ENCODE measurements around the gene CD1D.
"Not testable (repeated sequence)": the region's sequence is repeated elsewhere in the genome, so short reads cannot be mapped to it uniquely, and the experiment has no call there.

CD1D gene

DNA sequence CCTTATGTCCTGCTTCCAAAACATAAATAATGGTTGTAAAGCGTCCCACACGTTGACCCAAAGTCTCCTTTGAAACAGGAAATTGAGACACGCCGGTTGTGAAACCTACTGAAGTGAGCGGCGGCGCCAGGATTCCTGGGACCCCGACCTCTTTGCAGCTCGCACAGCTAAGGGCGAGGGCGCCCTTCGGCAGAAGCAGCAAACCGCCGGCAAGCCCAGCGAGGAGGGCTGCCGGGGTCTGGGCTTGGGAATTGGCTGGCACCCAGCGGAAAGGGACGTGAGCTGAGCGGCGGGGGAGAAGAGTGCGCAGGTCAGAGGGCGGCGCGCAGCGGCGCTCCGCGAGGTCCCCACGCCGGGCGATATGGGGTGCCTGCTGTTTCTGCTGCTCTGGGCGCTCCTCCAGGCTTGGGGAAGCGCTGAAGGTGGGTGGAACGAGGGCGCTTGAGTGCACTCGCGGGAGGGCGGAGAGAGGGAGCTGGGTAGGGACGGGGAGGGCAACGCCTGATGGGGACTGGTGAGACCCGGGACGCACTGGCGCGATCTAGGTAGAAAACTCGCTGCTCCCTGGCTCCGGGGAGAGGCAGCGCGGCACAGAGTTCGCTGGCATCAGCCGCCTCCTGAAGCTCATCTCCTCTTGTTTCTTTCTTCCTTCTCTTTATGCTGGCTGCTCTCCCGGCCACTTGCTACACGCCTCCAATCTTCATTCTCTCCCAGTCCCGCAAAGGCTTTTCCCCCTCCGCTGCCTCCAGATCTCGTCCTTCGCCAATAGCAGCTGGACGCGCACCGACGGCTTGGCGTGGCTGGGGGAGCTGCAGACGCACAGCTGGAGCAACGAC lies at the start of gene CD1D:
CD1D (plus strand) TSS at position 155 of the 836 bp plus-strand sequence; CDS start at position 362, 207 bp downstream.
- peak; percentile 10 for DNase-seq (ENCODE audit: low spot score)

GRCh38 chr1:158131217-158131616 lies 49.5 kb upstream of the CD1D start:
- DNase-seq (ENCODE audit: low spot score) = no peak

DNA sequence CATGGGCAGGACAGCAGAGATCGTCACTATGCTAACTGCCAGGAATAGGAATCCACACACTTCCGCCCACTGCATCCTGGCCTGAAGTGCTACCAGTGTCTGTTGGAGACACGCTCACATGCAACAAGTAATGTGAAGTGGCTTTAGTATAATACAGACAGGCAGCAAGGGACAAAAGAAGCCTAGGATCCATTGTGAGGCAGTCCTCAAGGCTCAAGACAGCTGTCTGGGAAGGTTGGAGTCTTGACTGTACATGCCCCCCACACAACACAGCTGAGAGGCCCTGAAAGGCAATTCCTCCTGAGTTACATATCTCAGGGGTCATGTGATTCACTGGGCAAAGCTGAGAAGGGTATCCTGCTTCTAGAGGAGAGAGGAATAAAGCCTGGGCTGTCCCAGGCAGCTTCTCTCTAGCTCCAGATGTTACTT lies 39.9 kb upstream of the CD1D start:
- DNase-seq (ENCODE audit: low spot score) = no peak

DNA sequence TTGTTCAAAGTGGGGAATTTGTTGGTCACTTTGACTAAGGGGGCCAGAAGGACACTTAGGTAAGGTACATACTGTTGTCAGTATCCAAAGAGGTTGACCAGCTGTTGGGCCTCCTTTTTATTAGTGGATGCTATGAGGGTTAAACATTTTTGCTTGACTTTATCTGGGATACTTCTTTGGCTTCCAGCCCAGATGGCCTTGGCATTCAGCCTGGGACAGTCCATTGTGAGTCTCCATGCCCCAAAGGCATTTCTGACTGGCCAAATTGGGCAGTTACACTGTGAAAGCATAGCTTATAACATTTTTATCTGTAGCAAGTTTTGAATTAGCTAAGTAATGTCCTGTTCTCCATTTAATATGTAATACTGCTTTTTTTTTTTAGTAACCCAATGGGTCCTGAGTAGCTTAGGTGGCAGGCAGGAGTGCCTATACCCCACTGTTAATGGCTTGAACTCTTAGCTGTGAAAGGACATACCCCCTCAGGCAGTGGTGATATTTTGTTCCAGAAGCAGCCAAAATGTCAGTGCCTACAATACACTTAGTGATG lies 35.4 kb upstream of the CD1D start:
- DNase-seq (ENCODE audit: low spot score) = peak; percentile 26

- no peak for DNase-seq (ENCODE audit: low spot score)
Measured at GRCh38 chr1:158146165-158146564, 34.5 kb upstream of the CD1D start.

GRCh38 chr1:158146739-158147138 lies 34.0 kb upstream of the CD1D start:
- no peak for DNase-seq (ENCODE audit: low spot score)

- DNase-seq (ENCODE audit: low spot score) = peak; percentile 31
Measured at GRCh38 chr1:158147401-158147800, 33.3 kb upstream of the CD1D start.

DNA sequence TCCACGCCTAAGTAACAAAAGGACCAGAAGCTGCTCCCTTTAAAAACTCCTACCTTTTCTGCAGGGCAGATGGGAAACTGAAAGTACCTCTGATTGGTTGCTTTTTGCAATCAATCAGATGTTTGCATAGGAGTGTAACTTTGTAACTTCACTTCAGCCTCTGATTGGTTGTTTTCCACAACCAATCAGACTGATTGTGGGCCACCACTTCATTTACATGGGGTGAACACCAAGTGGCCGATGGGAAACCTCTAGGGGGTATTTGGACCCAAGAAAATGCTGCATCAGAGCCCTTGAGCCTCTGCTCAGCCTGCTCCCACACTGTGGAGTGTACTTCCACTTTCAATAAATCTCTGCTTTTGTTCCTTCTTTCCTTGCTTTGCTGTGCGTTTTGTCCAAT lies 32.8 kb upstream of the CD1D start:
- no peak for DNase-seq (ENCODE audit: low spot score)

- no peak for DNase-seq (ENCODE audit: low spot score)
Measured at GRCh38 chr1:158148468-158148867, 32.2 kb upstream of the CD1D start.

GRCh38 chr1:158149175-158149574 lies 31.5 kb upstream of the CD1D start:
- no peak for DNase-seq (ENCODE audit: low spot score)

- DNase-seq (ENCODE audit: low spot score) = peak; percentile 93
Measured at GRCh38 chr1:158149577-158150269, 31.0 kb upstream of the CD1D start.

DNA sequence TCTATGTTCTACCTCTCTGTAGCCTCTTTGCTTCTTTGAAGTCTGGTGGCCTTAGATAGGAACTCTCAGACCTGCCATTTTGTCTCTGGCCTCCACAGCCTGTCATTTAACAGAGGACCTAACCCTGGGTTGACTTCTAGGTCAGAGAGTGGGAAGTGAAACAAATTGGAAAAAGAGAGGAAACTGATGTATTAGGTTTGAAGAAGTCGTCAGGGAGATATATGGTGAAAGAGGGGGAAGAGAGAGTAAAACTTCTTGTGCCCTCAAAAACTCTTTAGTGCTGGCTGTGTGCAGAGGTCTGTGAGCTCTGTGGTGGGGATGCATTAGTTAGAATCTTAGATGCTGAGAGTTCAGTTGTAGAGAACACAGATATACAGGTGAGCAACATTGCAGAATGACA lies 30.2 kb upstream of the CD1D start:
- no peak for DNase-seq (ENCODE audit: low spot score)

- no peak for DNase-seq (ENCODE audit: low spot score)
Measured at GRCh38 chr1:158153179-158153578, 27.5 kb upstream of the CD1D start.

DNA sequence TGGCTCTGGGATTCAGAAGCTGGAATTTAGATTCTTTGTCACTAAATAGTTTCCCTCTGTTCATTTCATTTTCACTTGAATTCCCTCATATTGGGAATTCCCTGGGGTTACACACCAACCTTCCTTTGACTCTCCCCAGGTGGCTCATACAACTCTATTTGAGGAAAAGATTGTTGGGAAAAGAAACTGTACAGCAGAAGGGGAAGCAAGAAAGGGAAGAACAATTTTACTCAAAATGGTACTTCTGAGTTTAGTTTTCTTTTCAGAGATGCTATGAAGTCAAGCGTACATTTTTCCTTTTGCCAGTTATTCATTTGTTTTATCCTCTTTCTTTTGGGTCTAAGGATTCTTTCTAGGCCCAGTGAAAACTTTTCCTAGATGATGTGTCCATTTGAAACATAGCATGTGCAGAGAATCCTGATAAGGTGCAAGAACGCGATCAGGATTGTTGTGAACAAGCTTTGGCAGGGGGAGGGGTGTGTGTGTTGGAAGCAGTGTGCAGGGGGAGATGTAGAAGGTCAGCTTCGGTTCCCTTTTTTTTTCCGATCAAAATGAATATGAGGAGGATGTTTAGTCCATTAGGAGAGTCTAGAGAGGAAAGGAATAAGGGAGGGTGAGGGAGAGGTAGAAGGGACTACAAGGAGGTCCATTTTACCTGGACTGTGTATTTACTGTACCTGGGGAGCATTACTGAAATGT lies 26.8 kb upstream of the CD1D start:
- no peak for DNase-seq (ENCODE audit: low spot score)

GRCh38 chr1:158154501-158154900 lies 26.2 kb upstream of the CD1D start:
- no peak for DNase-seq (ENCODE audit: low spot score)

- no peak for DNase-seq (ENCODE audit: low spot score)
Measured at GRCh38 chr1:158155673-158156072, 25.0 kb upstream of the CD1D start.

DNA sequence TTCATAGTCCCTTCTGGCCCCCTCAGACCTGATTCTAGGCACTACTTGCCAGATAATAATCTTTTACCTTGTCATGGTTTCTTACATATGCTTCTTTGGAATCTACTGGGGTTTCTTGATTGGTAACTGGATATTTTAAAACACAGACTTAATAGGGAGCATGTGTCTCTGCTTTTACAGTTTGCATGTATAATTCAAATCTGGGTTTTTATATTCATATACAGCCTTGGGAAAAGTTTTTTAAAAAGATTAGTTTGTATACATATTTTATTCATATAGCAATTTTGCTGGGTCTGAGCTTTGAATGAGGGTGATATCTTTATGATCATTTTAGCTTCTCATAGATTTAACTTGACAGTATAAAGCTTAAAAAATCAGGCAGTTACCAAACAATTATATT lies 21.1 kb upstream of the CD1D start:
- DNase-seq (ENCODE audit: low spot score) = no peak

DNA sequence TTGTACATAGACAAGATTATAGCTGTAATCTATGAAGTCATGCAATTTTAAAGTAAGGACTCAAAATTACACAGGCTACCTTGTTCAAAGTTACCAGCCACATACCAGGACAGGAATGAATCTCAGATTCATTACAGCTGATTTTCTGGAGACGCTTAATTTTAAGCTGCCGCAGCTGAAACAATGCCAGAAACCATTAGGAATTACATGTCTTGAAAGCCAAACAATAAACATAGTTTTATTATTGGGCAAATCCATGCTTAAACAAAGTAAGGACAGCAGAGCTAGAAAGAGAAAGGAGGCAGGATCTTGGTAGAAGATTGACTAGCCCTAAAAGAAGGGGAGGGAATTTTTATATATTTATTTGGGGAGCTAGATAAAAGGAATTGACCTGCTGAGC lies 19.2 kb upstream of the CD1D start:
- DNase-seq (ENCODE audit: low spot score) = no peak

DNA sequence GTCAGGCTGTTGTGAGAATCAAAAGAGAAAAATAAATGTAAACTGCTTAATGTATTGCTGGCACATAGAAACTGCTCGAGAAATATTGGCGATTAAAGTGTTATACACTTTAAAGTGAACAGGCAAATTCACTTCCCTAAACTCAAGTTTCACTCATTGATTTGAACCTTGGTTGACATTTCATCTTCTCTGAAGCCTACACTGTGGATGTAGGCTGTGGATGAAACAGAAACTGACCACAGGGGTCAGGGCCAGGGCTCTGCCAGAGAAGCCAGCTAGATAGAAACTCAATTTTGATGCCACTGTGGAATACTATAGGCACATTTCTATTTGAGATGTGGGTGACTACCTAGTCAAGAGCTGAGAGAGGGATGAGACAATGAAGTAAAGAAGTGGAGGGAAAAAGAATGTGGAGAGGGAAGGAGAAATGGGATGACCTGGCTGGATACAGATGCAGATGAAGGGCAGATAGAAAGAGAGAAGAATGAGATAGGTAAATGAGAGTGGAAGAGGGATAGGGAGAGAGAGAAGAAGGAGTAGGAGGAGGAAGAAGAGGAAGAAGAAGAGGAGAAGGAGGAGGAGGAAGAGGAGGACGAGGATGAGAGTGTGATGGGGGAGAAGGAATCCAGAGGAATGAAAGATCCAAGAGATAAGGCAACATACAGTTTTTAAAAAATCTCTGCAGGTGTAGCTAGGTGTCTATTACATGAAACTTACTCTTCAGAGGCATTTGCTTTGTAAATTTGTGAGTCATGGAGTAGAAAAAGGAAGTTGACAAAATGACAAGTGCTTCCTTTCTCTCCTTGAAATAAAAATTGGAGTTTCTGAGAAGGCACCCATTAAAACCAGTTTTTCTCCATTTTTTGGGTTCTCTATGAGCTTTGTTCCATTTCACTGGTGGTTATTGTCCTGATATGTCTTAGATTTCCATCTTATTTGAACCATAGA lies 17.4 kb upstream of the CD1D start:
- no peak for DNase-seq (ENCODE audit: low spot score)

DNA sequence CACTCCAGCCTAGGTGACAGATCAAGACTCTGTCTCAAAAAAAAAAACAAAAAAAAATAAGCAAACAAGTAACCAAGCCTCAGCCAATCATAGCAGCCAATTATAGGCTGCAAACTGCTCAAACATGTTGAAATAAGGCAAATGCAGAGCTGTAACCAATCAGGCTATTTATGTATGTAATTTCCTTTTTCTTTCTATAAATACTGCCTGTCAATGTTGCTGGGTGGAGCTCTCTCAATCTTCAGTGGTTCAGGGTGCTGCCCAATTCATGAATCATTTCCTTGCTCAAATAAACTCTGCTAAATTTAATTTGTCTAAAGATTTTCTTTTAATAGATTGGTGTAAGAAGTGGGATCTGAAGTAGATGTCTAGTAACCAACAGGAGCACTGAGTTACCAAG lies 11.6 kb upstream of the CD1D start:
- no peak for DNase-seq (ENCODE audit: low spot score)

GRCh38 chr1:158175915-158176314 lies 4.8 kb upstream of the CD1D start:
- not testable (repeated sequence) for DNase-seq (ENCODE audit: low spot score)

Measured in kidney tubule cell (primary cell).